ENCODE results near the gene ADAMTS12. TPM values are rescaled to one million over a fixed set of nuclear protein-coding genes. Genes with fewer than 3 reads are reported as not detected.

ADAMTS12 gene
- total RNA-seq, 6 experiments from 2014 or later, result 42.2 to 49.7 (median 47.2) TPM

DNA sequence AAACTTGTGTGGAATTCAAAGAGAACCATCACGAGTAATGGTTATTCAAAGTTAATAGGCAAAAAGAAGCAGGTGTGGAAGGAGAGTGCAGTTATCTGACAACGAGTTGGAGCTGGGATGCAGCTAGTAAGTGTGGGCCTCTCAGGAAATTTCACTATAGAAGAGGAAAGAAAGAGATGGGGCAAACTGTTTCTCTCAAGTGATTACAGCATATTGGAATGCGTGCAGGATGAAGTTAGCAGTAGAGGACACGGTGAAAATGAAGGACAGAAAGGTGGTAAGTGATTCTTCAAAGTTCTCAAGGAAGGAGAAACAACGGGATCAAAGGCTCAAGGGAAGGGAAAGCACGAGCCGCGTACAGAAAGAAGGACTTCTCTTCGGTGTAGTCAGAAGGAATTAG is 84.0 kb downstream of the ADAMTS12 start:
- no peak for DNase-seq
- Mint-ChIP-seq H3K9me3 (no peaks in the 10 kb centered on the region), H3K4me1 (ENCODE audit: low read depth) (peaks cover 76% of the 10 kb centered on the region), H3K27me3 (ENCODE audit: insufficient read depth) (peaks cover 2% of the 10 kb centered on the region), H3K27ac (peak overlapping the region; percentile 96), H3K4me3 (peak overlapping the region; percentile 84), H3K36me3 (ENCODE audit: low read depth) (peaks cover 49% of the 10 kb centered on the region)
- TF ChIP-seq, protein P1, sequence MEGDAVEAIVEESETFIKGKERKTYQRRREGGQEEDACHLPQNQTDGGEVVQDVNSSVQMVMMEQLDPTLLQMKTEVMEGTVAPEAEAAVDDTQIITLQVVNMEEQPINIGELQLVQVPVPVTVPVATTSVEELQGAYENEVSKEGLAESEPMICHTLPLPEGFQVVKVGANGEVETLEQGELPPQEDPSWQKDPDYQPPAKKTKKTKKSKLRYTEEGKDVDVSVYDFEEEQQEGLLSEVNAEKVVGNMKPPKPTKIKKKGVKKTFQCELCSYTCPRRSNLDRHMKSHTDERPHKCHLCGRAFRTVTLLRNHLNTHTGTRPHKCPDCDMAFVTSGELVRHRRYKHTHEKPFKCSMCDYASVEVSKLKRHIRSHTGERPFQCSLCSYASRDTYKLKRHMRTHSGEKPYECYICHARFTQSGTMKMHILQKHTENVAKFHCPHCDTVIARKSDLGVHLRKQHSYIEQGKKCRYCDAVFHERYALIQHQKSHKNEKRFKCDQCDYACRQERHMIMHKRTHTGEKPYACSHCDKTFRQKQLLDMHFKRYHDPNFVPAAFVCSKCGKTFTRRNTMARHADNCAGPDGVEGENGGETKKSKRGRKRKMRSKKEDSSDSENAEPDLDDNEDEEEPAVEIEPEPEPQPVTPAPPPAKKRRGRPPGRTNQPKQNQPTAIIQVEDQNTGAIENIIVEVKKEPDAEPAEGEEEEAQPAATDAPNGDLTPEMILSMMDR (IDR thresholded peaks at IDR 0.05), result no peak

DNA sequence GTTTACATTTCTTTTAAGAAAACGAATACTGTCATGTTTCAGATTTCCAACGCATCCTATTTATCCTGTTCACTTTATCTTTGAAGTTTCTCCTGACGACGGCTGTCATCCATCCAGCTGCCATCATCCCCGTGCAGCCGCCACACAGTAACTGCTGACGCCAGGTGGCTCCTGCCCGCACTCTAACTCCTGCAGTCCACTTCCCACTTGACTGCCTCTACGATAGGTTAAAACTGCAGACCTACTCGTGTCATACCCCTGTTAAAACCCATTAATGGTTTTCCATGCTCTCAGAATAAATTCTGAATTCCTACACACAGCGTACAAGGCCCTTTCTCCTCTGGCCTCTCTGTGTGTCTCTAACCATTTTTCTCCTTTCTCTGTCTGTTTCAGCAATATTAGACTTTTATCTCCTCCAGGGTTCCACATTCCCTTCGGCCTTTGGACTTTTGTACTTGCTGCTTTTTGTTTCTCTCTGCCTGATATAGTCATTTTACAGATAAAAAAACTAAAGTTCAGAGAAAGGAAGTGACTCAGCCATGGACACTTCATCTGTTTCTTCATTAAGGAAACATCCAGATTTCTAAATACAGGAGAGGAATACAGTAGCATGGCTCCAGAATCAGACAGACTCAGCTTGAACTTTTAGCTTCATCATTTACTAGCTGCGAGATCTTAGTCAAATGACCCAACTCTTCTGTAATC is 84.9 kb downstream of the ADAMTS12 start:
- Mint-ChIP-seq H3K27me3 (ENCODE audit: insufficient read depth) (peaks cover 2% of the 10 kb centered on the region), H3K4me3 (peak overlapping the region; percentile 84), H3K27ac (peak overlapping the region; percentile 96), H3K9me3 (no peaks in the 10 kb centered on the region), H3K36me3 (ENCODE audit: low read depth) (peaks cover 52% of the 10 kb centered on the region), H3K4me1 (ENCODE audit: low read depth) (peaks cover 79% of the 10 kb centered on the region)
- TF ChIP-seq, protein P1 (IDR thresholded peaks at IDR 0.05), result no peak
- DNase-seq, result peak; percentile 58

DNA sequence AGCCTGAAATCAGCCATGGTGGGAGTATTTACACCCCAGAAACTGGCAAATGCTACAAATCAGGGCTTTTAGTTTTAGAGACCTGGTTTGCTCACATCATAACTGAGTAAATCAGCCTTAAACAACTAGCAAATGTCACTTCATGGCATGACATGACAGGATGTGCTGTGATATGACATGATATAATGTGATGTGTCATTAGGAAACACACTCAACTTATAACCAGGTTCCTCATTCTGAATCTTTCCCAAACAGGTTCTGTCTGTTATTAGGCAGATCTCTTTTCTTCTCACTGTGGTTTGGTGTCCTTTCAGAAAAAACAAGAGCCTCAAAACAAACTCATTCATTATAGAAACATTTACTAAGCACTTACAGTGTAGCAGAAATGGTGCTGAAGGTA is 90.5 kb downstream of the ADAMTS12 start:
- no peak overlapping the region for H3K27ac Mint-ChIP-seq
- H3K9me3 Mint-ChIP-seq, result no peaks in the 10 kb centered on the region
- TF ChIP-seq, protein P1 (IDR thresholded peaks at IDR 0.05), result no peak
- peaks cover 23% of the 10 kb centered on the region for H3K4me1 Mint-ChIP-seq (ENCODE audit: low read depth)
- DNase-seq, result no peak
- peaks cover 3% of the 10 kb centered on the region; the same call in 1 of the 2 replicates for H3K27me3 Mint-ChIP-seq (ENCODE audit: insufficient read depth)
- peaks cover 39% of the 10 kb centered on the region for H3K36me3 Mint-ChIP-seq (ENCODE audit: low read depth)
- no peak overlapping the region for H3K4me3 Mint-ChIP-seq

DNA sequence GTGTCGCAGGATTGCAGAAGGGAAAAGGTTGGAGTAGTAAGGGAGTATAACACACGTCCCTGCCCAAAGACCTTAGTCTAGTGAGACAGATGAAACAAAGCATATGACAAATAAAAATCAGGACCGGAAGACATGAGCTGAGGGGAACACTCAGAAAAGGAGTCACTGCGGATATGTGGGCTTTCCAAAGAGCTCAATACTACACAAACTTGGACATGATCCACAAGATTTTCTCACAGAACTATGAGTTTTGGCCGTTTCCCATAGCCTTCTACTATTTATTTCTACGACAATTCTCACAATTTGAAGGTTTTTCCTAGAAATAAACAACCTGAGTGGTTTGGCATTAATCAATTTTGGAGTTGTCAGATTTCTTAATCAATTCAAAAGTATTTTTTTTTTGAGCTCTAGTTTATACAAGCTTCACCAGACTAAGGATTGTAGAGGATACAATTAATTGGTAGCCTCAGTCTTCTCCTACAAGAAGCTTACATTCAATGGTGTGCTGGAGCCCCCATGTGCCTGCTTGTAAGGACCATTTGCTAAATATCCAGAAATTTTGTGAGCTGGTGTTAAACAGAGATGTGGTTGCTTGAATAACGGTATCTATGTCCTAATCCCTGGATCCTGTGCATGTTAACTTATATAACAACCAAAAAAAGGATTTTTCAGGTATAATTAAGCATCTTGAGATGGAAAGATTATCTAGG is 91.4 kb downstream of the ADAMTS12 start:
- Mint-ChIP-seq H3K27ac (no peak overlapping the region), H3K36me3 (ENCODE audit: low read depth) (peaks cover 36% of the 10 kb centered on the region), H3K27me3 (ENCODE audit: insufficient read depth) (peaks cover 3% of the 10 kb centered on the region; the same call in 1 of the 2 replicates), H3K4me3 (no peak overlapping the region), H3K4me1 (ENCODE audit: low read depth) (peaks cover 22% of the 10 kb centered on the region), H3K9me3 (no peaks in the 10 kb centered on the region)
- TF ChIP-seq, protein P1 (IDR thresholded peaks at IDR 0.05), result no peak
- DNase-seq, result no peak

DNA sequence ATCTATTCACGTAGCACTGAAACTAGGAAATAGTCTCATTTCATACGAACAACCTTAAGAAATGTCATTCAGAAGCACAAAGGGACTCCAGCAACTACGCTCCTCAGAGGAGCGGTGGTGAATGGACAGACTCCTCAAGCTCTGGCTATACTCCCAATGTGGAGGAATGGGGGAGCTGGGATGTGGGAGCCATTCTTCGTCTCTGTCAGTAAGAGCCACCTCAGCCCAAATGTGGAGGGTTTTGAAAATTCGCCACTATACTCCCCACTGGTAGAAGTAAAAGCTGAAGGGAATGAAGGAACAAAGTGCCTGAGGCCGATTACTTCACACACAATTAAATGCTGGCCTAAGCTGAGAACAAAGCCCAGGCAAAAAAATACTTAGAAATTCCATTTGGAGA is 96.3 kb downstream of the ADAMTS12 start:
- Mint-ChIP-seq H3K27ac (peak overlapping the region; percentile 85; the same call in 1 of the 2 replicates), H3K27me3 (ENCODE audit: insufficient read depth) (peaks cover 3% of the 10 kb centered on the region; the same call in 1 of the 2 replicates), H3K4me3 (peak overlapping the region; percentile 85; the same call in 1 of the 2 replicates), H3K36me3 (ENCODE audit: low read depth) (peaks cover 25% of the 10 kb centered on the region), H3K4me1 (ENCODE audit: low read depth) (peaks cover 39% of the 10 kb centered on the region), H3K9me3 (no peaks in the 10 kb centered on the region)
- no peak for DNase-seq
- TF ChIP-seq, protein P1 (IDR thresholded peaks at IDR 0.05), result no peak
